K562 (cell line): ENCODE measurements around the gene NANS. TPM values are rescaled to one million over a fixed set of nuclear protein-coding genes. Genes with fewer than 3 reads are reported as not detected.
A peak's percentile ranks its signal among the peaks of the same experiment; 100 is the strongest.

ENCODE experiments used
- ATAC-seq: fragments of 200-7000 bp; cut with Tn5 transposase; 3 replicates; pipeline ENCODE4 v1.9.1; 2020; ENCODE audit warnings: moderate library complexity
- BruUV-seq: library from RNA; stranded (reverse); fragments of 400-500 nt; replicated peaks from 2 replicates; lab custom pipeline; 2021; lab: Mats Ljungman, UMichigan
- CTCF ChIA-PET: fragments of 300-600 bp; formaldehyde crosslinking; extraction: SDS; loops from one replicate; lab custom pipeline; 2021; ENCODE audit warnings: low intra/inter-chr PET ratio; lab: Yijun Ruan, JAX
- POLR2A ChIA-PET: fragments of 300-600, 350-650 bp; sonication (Branson Sonifier 250); formaldehyde crosslinking; extraction: SDS; loops from one replicate; lab custom pipeline; 2021; ENCODE audit warnings: antibody characterized with exemption, inconsistent platforms; lab: Yijun Ruan, JAX
- DNase-seq, 4 experiments: peaks; one replicate each; pipeline versions ENCODE4 v3.0.0 to v3.0.0-alpha.2; 2011 to 2018; ENCODE audit warnings: low spot score in 3 of 4, mixed read lengths in 3 of 4; ENCODE audit errors: extremely low read depth in 1 of 4
- FAIRE-seq: peaks from 2 replicates; lab custom pipeline; 2011; peaks lifted over from hg19 to GRCh38; lab: Jason Lieb, UNC
- H2AFZ ChIP-seq: 2 replicates; pipeline ENCODE4 v1.6.0; 2011; ENCODE audit warnings: low read depth, low read length, control low read depth, inconsistent platforms
- H3K27ac ChIP-seq: fragments of 200-600 bp; 3 replicates; pipeline ENCODE4 v1.8.0; 2011; ENCODE audit warnings: low read depth, mild to moderate bottlenecking, control low read depth, inconsistent platforms, low read length, moderate library complexity, mixed read lengths; ENCODE audit errors: extremely low read depth
- H3K27me3 ChIP-seq, 2 experiments: fragments of 300-600 bp in 1 of 2; 2 replicates in 1 of 2; 3 replicates in 1 of 2; pipeline versions ENCODE4 v1.6.0 to v1.8.0; 2011; ENCODE audit warnings: inconsistent platforms in 2 of 2, low read length in 2 of 2, mild to moderate bottlenecking in 1 of 2, mixed read lengths in 1 of 2, moderate library complexity in 1 of 2; ENCODE audit not compliant: control insufficient read depth in 2 of 2, insufficient read depth in 2 of 2
- H3K36me3 ChIP-seq: fragments of 300-600 bp; 3 replicates; pipeline ENCODE4 v1.8.0; 2011; ENCODE audit warnings: mild to moderate bottlenecking, low read length, inconsistent platforms; ENCODE audit not compliant: control insufficient read depth, insufficient read depth
- H3K4me1 ChIP-seq, 2 experiments: fragments of 200-600 bp in 1 of 2; replicated peaks in 1 of 2; 2 replicates in 1 of 2; 3 replicates in 1 of 2; pipeline versions ENCODE4 v1.5.1 to v1.8.0; 2011; ENCODE audit warnings: inconsistent platforms in 2 of 2, low read length in 2 of 2, mild to moderate bottlenecking in 1 of 2, mixed read lengths in 1 of 2, moderate library complexity in 1 of 2; ENCODE audit not compliant: control insufficient read depth in 2 of 2, insufficient read depth in 2 of 2
- H3K4me2 ChIP-seq: 2 replicates; pipeline ENCODE4 v1.6.1; 2011; ENCODE audit warnings: low read length, control low read depth, inconsistent platforms, mixed read lengths; ENCODE audit not compliant: insufficient read depth
- H3K4me3 ChIP-seq: fragments of 200-600 bp; sonication (generic), shearing (Covaris generic); 2 replicates; pipeline ENCODE4 v1.5.1; 2016; ENCODE audit warnings: control low read depth, inconsistent platforms
- H3K79me2 ChIP-seq: fragments of 200-600 bp; 3 replicates; pipeline ENCODE4 v1.8.0; 2011; ENCODE audit warnings: low read length, inconsistent platforms; ENCODE audit not compliant: control insufficient read depth, insufficient read depth
- H3K9ac ChIP-seq, 2 experiments: 2 replicates each; pipeline versions ENCODE4 v1.6.0 to v1.6.1; 2011; ENCODE audit warnings: low read depth in 2 of 2, low read length in 2 of 2, control low read depth in 1 of 2, inconsistent platforms in 1 of 2, mild to moderate bottlenecking in 1 of 2, mixed read lengths in 1 of 2; ENCODE audit not compliant: insufficient read depth in 1 of 2
- H3K9me1 ChIP-seq: one replicate; pipeline ENCODE4 v1.6.0; 2011; ENCODE audit warnings: inconsistent platforms, mild to moderate bottlenecking, low read length, moderate library complexity; ENCODE audit not compliant: control insufficient read depth, insufficient read depth
- H3K9me3 ChIP-seq: replicated peaks from 2 replicates; pipeline ENCODE4 v1.5.1; 2011; ENCODE audit warnings: low read depth, low read length, inconsistent platforms; ENCODE audit not compliant: control insufficient read depth, insufficient read depth
- H4K20me1 ChIP-seq: replicated peaks from 2 replicates; pipeline ENCODE4 v1.6.1; 2011; ENCODE audit warnings: low read length, inconsistent platforms, mixed read lengths; ENCODE audit not compliant: control insufficient read depth, insufficient read depth
- CEBPG ChIP-seq, 3 experiments: fragments of 200-800 bp in 1 of 3; sonication (Bioruptor generic) in 1 of 3; sonication (generic) in 1 of 3; formaldehyde crosslinking in 1 of 3; IDR thresholded peaks in 2 of 3; conservative IDR thresholded peaks in 1 of 3; 2 replicates each; pipeline versions ENCODE4 v1.6.1 to v1.8.0; 2016 to 2022; ENCODE audit warnings: missing compliant biosample characterization in 2 of 3, missing genetic modification characterization in 2 of 3, mild to moderate bottlenecking in 1 of 3, missing genetic modification reagents in 1 of 3
- NCOA2 ChIP-seq, 2 experiments: fragments of 450-650 bp; IDR thresholded peaks; 2 replicates each; pipeline ENCODE4 v1.6.1; 2018; ENCODE audit warnings: mild to moderate bottlenecking in 2 of 2, moderate library complexity in 1 of 2; ENCODE audit not compliant: partially characterized antibody in 2 of 2
- POLR2B ChIP-seq: fragments of 450-650 bp; IDR thresholded peaks from 2 replicates; pipeline ENCODE4 v1.6.1; 2018; ENCODE audit warnings: low read depth; ENCODE audit not compliant: partially characterized antibody
- WGBS: fragments of 100-300 bp; shearing (Covaris generic); methylation state at CpG from one replicate; pipeline ENCODE4 v1.1.6; 2016; ENCODE audit warnings: low coverage, mixed read lengths; ENCODE audit not compliant: insufficient coverage; ENCODE audit errors: missing lambda C conversion rate; 5-methylcytosine and 5-hydroxymethylcytosine counted together
- in situ Hi-C: fragments of 300-500 bp; cut with MboI; formaldehyde crosslinking; loops from 4 replicates; pipeline ENCODE4 v1.15.0; 2018; ENCODE audit warnings: inconsistent platforms, mixed read lengths
- intact Hi-C: fragments of 100-400 bp; cut with micrococcal nuclease; formaldehyde crosslinking; loops from 2 replicates; pipeline ENCODE4 v1.14.2; 2022
- polyA plus RNA-seq, 8 experiments: library from polyadenylated mRNA; depleted of rRNA in 4 of 8; stranded (reverse) in 5 of 8; unstranded in 3 of 8; fragments of >200 nt; fragmentation: Nextera tagmentation in 2 of 8; fragmentation: Illumina TruSeq in 1 of 8; extraction: Ambion mirVana in 2 of 8; extraction: Trizol in 1 of 8; gene quantifications; 2 replicates each; pipeline versions ENCODE4 v1.2.1 to v1.2.3, GENCODE V29; 2011 to 2014; ENCODE audit warnings: inconsistent platforms in 1 of 8, missing spikeins in 1 of 8
- total RNA-seq, 7 experiments: library from RNA; depleted of rRNA in 6 of 7; stranded (reverse); fragments of >200 nt in 6 of 7; fragmentation: Illumina TruSeq in 2 of 7; extraction: Trizol in 2 of 7; gene quantifications; 2 replicates each; pipeline versions ENCODE4 v1.2.1 to v1.2.3, GENCODE V29; 2011 to 2021; ENCODE audit warnings: low replicate concordance in 1 of 7
- TF ChIP-seq, protein P1 (sequence below): sonication (generic); formaldehyde crosslinking; IDR thresholded peaks from 2 replicates; pipeline ENCODE4 v1.9.0; 2022; ENCODE audit warnings: mild to moderate bottlenecking, missing genetic modification reagents
- TF ChIP-seq, protein P2 (sequence below), 2 experiments: fragments of 450-650 bp in 1 of 2; sonication (generic) in 1 of 2; formaldehyde crosslinking in 1 of 2; IDR thresholded peaks in 1 of 2; conservative IDR thresholded peaks in 1 of 2; 2 replicates each; pipeline versions ENCODE4 v1.6.1 to v1.8.1; 2016 to 2023; ENCODE audit warnings: mild to moderate bottlenecking in 2 of 2, moderate library complexity in 2 of 2, inconsistent platforms in 1 of 2, missing genetic modification reagents in 1 of 2

The NANS gene
- total and polyA plus RNA-seq, 9 of the 15 experiments (the other 6 are each of a cell fraction or from before 2014, with no cell fraction given): 37.1 to 181 (median 137) TPM

DNA sequence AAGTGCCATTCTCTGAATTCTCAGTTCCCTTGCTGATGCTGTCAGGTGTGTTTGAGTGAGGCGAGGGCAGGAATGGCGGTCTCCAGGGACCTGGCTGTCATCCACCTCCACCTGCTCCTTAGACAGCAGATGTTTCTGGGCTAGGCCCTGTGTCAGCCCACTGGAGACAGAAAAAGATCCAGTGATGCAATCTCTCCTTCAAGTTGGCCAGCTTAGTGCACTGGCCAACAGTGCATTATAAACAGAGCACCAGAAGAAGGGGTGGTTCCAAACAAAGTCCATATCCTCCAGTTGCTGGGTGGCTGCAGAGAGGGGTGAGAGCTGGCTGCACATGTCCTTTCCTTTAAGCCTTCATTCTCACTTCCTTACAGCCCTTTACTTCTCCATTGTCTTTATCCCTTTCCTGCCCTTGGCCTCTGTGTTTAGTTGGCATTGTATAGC is 26.5 kb downstream of the NANS start:
- no TSS peak for BruUV-seq
- Histone ChIP-seq H3K27me3 (no peaks in the 10 kb centered on the region), H3K27ac (no peak overlapping the region), H3K9ac (no peak overlapping the region), H3K4me2 (no peak overlapping the region), H3K4me1 (peaks cover 7 to 9% of the 10 kb centered on the region in 2 experiments; a peak in 4 of 5 replicates), H4K20me1 (no peaks in the 10 kb centered on the region), H3K9me1 (no peaks in the 10 kb centered on the region), H3K4me3 (no peak overlapping the region), H3K79me2 (no peaks in the 10 kb centered on the region), H3K36me3 (peaks cover 89% of the 10 kb centered on the region), H3K9me3 (no peaks in the 10 kb centered on the region), H2AFZ (no peak overlapping the region)
- CTCF ChIA-PET: no interaction called here
- intact Hi-C loops (no loop called here), in situ Hi-C loops (no loop called here)
- no peak for TF ChIP-seq CEBPG (CRISPR knock-in tag; IDR thresholded peaks at IDR 0.05)
- TF ChIP-seq CEBPG (tag; conservative IDR thresholded peaks at IDR 0.05 in 1 of 2, IDR thresholded peaks at IDR 0.05 in 1 of 2): peak in 1 of 2 experiments; percentile 26; a peak in 1 of 4 replicates
- no peak for TF ChIP-seq NCOA2 (IDR thresholded peaks at IDR 0.05; ENCODE audit: partially characterized antibody in 2 of 2)
- TF ChIP-seq, protein P1, sequence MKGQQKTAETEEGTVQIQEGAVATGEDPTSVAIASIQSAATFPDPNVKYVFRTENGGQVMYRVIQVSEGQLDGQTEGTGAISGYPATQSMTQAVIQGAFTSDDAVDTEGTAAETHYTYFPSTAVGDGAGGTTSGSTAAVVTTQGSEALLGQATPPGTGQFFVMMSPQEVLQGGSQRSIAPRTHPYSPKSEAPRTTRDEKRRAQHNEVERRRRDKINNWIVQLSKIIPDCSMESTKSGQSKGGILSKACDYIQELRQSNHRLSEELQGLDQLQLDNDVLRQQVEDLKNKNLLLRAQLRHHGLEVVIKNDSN (CRISPR knock-in tag): no peak
- TF ChIP-seq, protein P2, sequence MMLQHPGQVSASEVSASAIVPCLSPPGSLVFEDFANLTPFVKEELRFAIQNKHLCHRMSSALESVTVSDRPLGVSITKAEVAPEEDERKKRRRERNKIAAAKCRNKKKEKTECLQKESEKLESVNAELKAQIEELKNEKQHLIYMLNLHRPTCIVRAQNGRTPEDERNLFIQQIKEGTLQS (IDR thresholded peaks at IDR 0.05): peak; percentile 61; the same call in 1 of the 2 replicates
- TF ChIP-seq, protein P2 (CRISPR knock-in tag; conservative IDR thresholded peaks at IDR 0.05): no peak
- TF ChIP-seq POLR2B: peak; percentile 23
- DNase-seq (no peak), FAIRE-seq (no peak), ATAC-seq (peak; percentile 52)
- POLR2A ChIA-PET: interaction anchor here (0.7 to 2.5 kb wide), 4 partner anchors 9 to 172 kb away, joined by 3 to 7 read pairs (median 4); partner anchors contain the start of gene TBC1D2
- WGBS: 100% methylated on average over 2 of the region's 2 CpGs
